Adipocyte (in vitro differentiated cells): Measurements from ENCODE around the gene TSPAN5.

Source experiments
- DNase-seq: peaks from one replicate; pipeline ENCODE4 v3.0.0-alpha.2; 2015; ENCODE audit warnings: low read depth
- H3K27me3 ChIP-seq: replicated peaks from 2 replicates; pipeline ENCODE4 v1.7.0; 2013; ENCODE audit warnings: mild to moderate bottlenecking, low read length, moderate library complexity; ENCODE audit not compliant: control insufficient read depth, insufficient read depth
- H3K36me3 ChIP-seq: 2 replicates; pipeline ENCODE4 v1.7.0; 2013; ENCODE audit warnings: low read length, mild to moderate bottlenecking, moderate library complexity; ENCODE audit not compliant: control insufficient read depth, insufficient read depth, severe bottlenecking
- H3K4me1 ChIP-seq: 2 replicates; pipeline ENCODE4 v1.7.0; 2013; ENCODE audit warnings: mild to moderate bottlenecking, low read length, moderate library complexity; ENCODE audit not compliant: control insufficient read depth, insufficient read depth
- H3K4me3 ChIP-seq: 2 replicates; pipeline ENCODE4 v1.7.0; 2013; ENCODE audit warnings: mild to moderate bottlenecking, low read length, moderate library complexity
- H3K9ac ChIP-seq: 2 replicates; pipeline ENCODE4 v1.7.0; 2013; ENCODE audit warnings: mild to moderate bottlenecking, low read length, moderate library complexity
- H3K9me3 ChIP-seq: 2 replicates; pipeline ENCODE4 v1.7.0; 2013; ENCODE audit warnings: mild to moderate bottlenecking, low read length, moderate library complexity; ENCODE audit not compliant: control insufficient read depth

Gene TSPAN5

DNA sequence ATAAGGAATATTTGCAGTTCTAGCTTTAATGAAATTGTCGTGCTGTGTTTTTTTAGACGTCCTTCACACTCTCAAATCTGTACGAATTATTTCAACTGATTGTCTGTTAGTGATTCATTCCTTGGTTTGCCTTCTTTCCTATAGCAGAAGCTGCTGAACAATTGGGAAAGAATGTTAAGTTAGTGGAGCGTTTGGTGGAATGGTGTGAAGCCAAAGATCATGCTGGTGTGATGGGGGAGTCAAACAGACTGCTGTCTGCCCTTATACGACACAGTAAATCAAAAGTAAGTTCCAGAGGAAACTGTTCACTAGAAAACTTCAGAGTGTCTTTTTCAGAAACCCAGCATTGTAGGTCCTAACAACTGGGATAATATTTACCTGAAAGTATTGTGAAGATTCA is 237.3 kb downstream of the TSPAN5 start:
- no peak overlapping the region for H3K9ac ChIP-seq
- H3K9me3 ChIP-seq: no peaks in the 10 kb centered on the region
- no peaks in the 10 kb centered on the region for H3K27me3 ChIP-seq
- peak; percentile 14 for DNase-seq
- no peak overlapping the region for H3K4me3 ChIP-seq
- H3K4me1 ChIP-seq: no peaks in the 10 kb centered on the region
- peaks cover 67% of the 10 kb centered on the region for H3K36me3 ChIP-seq
